Central memory CD4-positive, alpha-beta T cell (primary cell): ENCODE measurements around the gene ELL3.
"Not testable (repeated sequence)": the region's sequence is repeated elsewhere in the genome, so short reads cannot be mapped to it uniquely, and the experiment has no call there.

Source experiments
- DNase-seq: peaks from one replicate; pipeline ENCODE4 v3.0.0; 2022

The ELL3 gene

GRCh38 chr15:43791993-43792760 is 15.4 kb upstream of the ELL3 start, which contains the start of gene SERF2:
Gene SERF2 (plus strand): TSS chr15:43792320. CDS start chr15:43792377, 57 bp downstream.
- peak; percentile 98 for DNase-seq

GRCh38 chr15:43789409-43789808 is 12.6 kb upstream of the ELL3 start:
- DNase-seq: no peak

DNA sequence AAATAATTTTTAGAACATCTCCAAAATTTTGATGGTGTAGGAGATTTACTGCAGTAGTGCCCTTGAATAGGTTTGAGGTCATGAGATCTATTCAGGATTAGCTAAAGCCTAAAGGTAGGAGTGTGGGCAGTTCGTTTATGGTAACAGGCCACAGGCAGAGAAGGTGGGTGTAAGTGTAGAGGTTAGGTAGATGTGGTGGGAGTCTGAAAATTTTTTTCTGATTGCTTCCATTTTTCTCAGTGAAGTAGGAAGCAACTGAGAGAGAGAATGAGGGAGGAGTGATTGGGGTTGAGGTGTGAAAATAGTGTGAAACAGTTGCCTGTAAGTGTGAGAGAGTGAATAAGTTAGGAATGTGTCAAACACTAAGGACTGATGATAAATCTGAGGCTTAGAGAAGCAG is 2.2 kb upstream of the ELL3 start:
- DNase-seq: no peak

GRCh38 chr15:43777267-43777914 is 625 bp upstream of the ELL3 start:
- DNase-seq: peak; percentile 85

- peak; percentile 7 for DNase-seq
Observed at GRCh38 chr15:43776101-43776717, 557 bp downstream of the ELL3 start.

DNA sequence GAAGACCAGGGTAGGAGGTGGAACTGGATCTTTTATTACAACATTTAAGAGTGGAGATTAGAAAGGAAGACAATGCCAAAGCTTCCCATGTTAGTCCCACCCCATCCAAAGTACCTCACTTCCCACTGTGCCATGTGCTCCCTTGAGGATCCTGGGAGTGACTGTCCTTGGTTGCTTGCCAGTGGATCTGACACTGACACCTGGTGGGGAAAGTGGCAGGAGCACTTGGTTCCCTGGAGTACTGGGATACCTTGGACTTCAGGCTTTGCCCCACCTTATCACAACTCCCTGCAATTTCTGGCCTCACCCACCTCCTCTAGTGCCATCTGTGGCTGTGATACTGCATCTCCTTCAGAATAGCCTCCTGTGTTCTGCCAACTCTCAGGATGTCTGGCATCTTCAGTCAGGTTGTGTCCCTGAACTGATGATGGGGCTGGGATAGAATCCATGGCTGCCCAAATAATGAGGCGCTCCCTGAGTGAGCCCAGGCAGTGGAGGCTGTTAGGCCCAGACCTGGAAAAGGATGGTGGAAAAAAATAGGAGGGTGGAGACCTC is 1.3 kb downstream of the ELL3 start:
- DNase-seq: no peak

DNA sequence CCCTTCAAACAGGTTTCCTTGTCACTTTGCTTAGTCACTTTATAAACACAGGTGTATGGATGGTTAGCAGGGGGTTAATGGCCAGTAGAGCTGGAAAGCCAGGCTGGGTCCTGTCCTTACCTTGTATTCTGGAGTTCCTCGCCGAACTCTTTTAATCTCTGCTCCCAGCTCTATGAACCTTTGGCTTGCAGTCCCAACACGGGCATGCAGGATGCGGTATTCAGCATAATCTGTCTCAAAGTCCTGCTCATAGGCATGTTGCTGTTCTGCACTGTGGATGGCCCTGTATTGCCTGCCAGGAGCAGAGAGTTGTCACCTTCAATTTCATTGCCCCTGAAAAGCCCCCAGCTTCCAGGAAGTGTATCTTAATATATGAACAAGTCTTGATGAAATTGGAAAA is 2.7 kb downstream of the ELL3 start:
- DNase-seq: no peak

GRCh38 chr15:43772624-43773023 is 4.1 kb downstream of the ELL3 start:
- no peak for DNase-seq

GRCh38 chr15:43771816-43772215 is 5.0 kb downstream of the ELL3 start:
- no peak for DNase-seq

DNA sequence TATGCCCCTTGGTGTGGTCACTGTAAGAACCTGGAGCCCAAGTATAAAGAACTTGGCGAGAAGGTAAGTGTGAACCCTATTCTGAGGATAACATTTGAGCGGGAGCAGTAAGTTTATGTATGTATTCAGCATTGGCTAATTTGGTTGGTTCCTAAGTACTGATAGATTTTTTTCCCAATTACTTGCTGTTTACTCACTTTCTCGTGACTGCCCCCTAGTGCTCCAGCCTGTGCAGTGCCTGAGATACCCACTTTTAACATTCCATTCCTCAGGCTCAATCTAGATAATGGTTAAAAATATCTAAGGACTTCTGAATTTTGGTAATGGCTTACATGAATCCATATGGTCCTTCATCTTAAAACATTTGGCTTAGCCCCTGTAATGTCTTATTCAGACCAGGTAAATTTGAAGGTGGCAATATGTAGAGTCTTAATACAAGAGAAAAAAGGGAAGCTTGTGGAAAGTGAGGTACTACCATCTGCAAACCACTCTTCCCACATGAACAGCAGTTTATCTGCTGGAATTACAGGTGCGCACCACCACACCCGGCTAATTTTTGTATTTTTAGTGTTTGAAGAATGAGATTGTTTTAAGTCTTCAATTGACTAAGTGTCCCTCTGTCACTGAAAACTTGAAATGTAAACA is 7.1 kb downstream of the ELL3 start:
- DNase-seq: peak; percentile 48

- no peak for DNase-seq
Observed at GRCh38 chr15:43763819-43764446, 12.8 kb downstream of the ELL3 start.

DNA sequence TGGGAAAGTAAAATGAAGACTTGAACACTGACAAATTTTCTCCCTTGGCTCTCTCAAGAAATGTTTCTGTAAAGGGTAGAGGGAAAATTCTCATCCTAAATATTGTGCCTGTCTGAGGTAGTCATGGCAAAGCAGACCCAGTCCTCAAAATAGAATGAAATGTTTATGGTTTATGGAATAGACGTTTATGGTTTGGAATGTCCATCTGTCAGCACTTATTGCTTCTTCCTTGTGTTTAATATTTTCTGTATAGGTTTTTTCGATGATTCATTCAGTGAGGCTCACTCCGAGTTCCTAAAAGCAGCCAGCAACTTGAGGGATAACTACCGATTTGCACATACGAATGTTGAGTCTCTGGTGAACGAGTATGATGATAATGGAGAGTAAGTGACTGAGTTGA is 13.9 kb downstream of the ELL3 start:
- DNase-seq: no peak

DNA sequence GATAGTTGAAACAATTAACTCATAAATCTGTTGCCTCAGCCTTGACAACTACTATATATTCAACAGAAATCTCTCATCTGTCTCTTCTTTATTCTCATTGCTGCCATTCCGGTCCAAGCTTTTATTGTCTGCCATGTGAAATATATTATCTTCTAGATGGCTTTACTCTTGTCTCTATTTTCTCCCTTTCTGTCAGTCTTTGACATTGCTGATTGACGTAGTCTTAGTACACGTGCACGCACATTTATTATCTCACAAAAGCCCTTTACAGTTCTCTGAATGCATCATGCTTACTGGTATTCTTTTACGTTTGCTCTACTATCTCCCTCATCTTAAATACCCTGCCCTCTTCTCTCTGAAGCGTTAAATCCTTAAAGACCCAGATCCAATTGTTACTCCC is 24.9 kb downstream of the ELL3 start:
- DNase-seq: no peak

DNA sequence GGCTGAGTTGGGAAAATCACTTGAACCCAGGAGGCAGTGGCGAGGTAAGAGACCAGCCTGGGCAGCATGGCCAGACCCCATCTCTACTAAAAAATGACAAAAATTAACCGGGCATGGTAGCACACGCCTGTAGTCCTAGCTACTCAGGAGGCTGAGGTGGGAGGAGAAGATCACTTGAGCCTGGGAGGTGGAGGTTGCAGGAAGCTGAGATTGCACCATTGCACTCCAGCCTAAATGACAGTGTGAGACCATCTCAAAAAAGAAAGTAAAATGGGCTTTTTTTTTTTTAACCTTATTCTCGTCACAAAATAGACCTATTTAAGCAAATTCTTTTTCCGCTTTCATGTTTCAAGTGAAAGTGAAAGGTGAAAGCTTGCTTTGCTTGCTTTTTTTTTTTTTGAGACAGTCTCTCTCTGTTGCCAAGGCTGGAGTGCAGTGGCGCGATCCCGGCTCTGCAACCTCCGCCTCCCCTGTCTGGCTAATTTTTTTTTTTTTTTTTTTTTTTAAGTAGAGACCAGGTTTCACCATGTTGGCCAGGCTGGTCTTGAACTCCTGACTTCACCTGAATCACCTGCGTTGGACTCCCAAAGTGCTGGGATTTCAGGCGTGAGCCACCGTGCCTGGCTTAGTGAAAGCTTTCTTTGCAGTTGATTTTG is 26.9 kb downstream of the ELL3 start:
- DNase-seq: peak; percentile 81

DNA sequence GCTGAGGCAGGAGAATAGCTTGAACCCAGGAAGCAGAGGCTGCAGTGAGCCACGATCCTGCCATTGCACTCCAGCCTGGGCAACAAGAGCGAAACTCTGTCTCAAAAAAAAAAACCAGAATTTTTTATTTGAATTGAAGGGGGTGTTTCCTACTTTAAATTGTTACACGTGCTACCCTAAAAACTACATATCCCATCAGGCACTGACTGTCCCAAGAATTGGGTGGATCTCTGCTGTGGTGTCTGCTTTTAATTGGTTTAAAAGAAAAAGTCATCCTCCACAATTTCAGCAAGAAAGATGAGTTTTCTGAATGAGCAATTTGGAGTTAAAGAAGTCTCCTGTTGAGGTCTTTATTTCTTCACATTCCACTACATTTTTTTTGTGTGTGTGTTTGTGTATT is 28.4 kb downstream of the ELL3 start:
- DNase-seq: peak; percentile 53

DNA sequence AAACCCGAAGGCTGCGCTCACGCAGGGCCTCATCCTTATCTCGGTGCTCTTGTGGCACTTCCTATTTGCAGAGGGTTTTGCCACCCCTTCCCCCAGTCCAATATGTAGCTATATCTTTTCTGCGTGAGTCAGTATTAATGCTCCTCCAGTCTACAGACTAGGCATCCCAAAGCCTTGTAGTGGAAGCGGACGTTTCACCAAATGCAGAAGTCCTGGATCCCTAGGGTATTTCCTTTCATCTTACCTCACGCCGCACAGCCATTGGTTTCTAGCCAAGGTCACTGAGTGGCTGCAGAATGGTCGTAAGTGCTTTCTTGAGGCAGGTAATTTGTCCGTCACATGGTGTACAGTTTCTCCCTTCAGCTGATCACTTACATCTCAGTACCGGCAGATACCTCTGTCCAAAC is 29.9 kb downstream of the ELL3 start:
- peak; percentile 33 for DNase-seq

GRCh38 chr15:43746245-43746902 is 30.4 kb downstream of the ELL3 start, which contains the start of gene PDIA3:
Gene PDIA3 (plus strand): TSS chr15:43746438. CDS start chr15:43746540, 102 bp downstream.
- DNase-seq: peak; percentile 82

DNA sequence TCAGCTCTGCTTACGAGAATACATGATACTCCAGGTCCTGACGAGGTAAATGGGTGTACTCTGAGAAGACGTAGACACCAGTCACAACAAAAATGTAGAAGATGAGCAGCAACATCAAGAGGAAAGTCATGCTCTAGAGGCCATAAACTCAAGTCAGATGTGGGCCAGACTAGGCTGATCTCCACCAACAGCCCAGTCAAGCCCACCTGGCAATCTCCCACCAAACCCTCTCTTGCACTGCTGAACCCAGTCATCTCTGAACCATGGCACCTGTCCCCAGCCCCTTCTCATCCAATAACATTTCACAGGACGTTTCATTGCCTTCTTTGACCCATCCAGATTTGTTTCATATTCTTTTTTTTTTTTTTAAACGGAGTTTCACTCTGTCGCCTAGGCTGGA is 41.4 kb downstream of the ELL3 start:
- DNase-seq: no peak

DNA sequence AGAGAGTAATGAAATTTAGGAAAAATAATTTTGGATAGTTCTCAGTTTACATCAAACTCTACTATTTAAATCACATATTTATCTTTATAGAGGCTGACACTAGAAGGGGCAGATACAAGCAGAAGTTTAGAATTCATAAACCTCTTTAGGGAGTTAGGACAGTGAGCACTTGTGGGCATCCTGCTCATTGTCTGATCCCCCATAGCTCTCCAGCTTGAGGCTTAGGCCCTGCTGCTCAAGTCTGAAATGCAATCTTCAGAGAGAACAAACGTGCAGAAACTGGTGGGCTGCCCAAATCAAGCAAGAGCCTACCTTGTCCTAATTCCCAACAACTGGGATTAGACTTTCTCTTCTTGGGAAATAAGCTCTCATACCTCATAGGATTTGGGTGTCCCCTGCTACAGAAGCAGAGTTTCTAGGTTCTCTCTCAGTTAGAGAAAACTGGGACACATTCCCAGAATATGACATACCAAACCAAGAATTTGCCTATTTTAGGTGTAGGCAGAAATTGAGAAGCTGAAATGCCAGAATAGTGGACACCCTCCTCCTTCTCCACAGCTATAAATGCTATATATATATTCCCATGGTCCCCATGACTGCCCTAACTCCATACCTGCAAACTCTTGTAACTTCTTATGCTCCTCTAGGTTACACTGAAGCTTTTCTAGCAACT is 48.6 kb downstream of the ELL3 start:
- DNase-seq: not testable (repeated sequence)

GRCh38 chr15:43726306-43726705 is 50.5 kb downstream of the ELL3 start:
- DNase-seq: not testable (repeated sequence)

GRCh38 chr15:43723151-43723550 is 53.6 kb downstream of the ELL3 start:
- DNase-seq: no peak
